HepG2 (cell line): ENCODE data around the gene BOLL.
"Not testable (repeated sequence)": the region's sequence is repeated elsewhere in the genome, so short reads cannot be mapped to it uniquely, and the experiment has no call there.

Experiments used
- FOXA1 ChIP-seq, 2 experiments: fragments of 450-650 bp in 1 of 2; sonication (generic) in 1 of 2; formaldehyde crosslinking in 1 of 2; IDR thresholded peaks; 2 replicates each; pipeline versions ENCODE4 v1.4.0 to v1.6.1; 2016 to 2020; ENCODE audit warnings: missing genetic modification reagents in 1 of 2
- GABPB1 ChIP-seq: IDR thresholded peaks from 2 replicates; pipeline ENCODE4 v1.6.1; 2016; ENCODE audit warnings: mild to moderate bottlenecking, missing genetic modification reagents, moderate library complexity, missing compliant biosample characterization
- NONO ChIP-seq, 2 experiments: fragments of 450-650 bp in 1 of 2; sonication (generic) in 1 of 2; formaldehyde crosslinking in 1 of 2; IDR thresholded peaks in 1 of 2; conservative IDR thresholded peaks in 1 of 2; 2 replicates each; pipeline versions ENCODE4 v1.6.1 to v1.8.0; 2017 to 2022; ENCODE audit warnings: mild to moderate bottlenecking in 1 of 2, missing genetic modification reagents in 1 of 2, moderate library complexity in 1 of 2
- TAF1 ChIP-seq: sonication (generic); formaldehyde crosslinking; IDR thresholded peaks from 2 replicates; pipeline ENCODE4 v1.4.0; 2020; ENCODE audit warnings: missing genetic modification reagents
- TF ChIP-seq, protein P1 (sequence below): sonication (generic); formaldehyde crosslinking; IDR thresholded peaks from 2 replicates; pipeline ENCODE4 v1.5.0; 2020; ENCODE audit warnings: mild to moderate bottlenecking, missing genetic modification reagents, moderate library complexity
- TF ChIP-seq, protein P2 (sequence below): sonication (generic); IDR thresholded peaks from 2 replicates; pipeline ENCODE4 v1.6.1; 2016; ENCODE audit warnings: low read depth, borderline replicate concordance
- TF ChIP-seq, protein P3 (sequence below): sonication (generic); formaldehyde crosslinking; IDR thresholded peaks from 2 replicates; pipeline ENCODE4 v1.5.0; 2020; ENCODE audit warnings: missing genetic modification reagents

DNA sequence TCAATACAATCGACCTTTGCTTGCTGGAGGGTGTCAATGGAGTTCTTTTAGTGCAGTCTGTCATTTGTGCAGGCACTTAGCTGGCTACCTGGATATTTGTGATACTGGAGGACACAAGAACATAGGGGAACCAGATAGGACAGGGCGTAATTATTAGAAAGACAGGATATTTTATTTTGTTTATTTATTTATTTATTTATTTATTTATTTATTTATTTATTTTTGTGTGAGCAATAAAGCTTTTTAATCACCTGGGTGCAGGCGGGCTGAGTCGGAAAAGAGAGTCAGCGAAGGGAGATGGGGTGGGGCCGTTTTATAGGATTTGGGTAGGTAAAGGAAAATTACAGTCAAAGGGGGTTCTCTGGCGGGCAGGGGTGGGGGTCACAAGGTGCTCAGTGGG lies 76.0 kb downstream of the BOLL start:
- TF ChIP-seq, protein P1, sequence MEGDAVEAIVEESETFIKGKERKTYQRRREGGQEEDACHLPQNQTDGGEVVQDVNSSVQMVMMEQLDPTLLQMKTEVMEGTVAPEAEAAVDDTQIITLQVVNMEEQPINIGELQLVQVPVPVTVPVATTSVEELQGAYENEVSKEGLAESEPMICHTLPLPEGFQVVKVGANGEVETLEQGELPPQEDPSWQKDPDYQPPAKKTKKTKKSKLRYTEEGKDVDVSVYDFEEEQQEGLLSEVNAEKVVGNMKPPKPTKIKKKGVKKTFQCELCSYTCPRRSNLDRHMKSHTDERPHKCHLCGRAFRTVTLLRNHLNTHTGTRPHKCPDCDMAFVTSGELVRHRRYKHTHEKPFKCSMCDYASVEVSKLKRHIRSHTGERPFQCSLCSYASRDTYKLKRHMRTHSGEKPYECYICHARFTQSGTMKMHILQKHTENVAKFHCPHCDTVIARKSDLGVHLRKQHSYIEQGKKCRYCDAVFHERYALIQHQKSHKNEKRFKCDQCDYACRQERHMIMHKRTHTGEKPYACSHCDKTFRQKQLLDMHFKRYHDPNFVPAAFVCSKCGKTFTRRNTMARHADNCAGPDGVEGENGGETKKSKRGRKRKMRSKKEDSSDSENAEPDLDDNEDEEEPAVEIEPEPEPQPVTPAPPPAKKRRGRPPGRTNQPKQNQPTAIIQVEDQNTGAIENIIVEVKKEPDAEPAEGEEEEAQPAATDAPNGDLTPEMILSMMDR, result not testable (repeated sequence)
- TF ChIP-seq FOXA1 (IDR thresholded peaks at IDR 0.05); FOXA1 (CRISPR knock-in tag; IDR thresholded peaks at IDR 0.05); TAF1; NONO (IDR thresholded peaks at IDR 0.05); NONO (CRISPR knock-in tag; conservative IDR thresholded peaks at IDR 0.05); GABPB1 (CRISPR knock-in tag): not testable (repeated sequence)
- TF ChIP-seq, protein P2, sequence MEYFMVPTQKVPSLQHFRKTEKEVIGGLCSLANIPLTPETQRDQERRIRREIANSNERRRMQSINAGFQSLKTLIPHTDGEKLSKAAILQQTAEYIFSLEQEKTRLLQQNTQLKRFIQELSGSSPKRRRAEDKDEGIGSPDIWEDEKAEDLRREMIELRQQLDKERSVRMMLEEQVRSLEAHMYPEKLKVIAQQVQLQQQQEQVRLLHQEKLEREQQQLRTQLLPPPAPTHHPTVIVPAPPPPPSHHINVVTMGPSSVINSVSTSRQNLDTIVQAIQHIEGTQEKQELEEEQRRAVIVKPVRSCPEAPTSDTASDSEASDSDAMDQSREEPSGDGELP, result not testable (repeated sequence)
- TF ChIP-seq, protein P3, sequence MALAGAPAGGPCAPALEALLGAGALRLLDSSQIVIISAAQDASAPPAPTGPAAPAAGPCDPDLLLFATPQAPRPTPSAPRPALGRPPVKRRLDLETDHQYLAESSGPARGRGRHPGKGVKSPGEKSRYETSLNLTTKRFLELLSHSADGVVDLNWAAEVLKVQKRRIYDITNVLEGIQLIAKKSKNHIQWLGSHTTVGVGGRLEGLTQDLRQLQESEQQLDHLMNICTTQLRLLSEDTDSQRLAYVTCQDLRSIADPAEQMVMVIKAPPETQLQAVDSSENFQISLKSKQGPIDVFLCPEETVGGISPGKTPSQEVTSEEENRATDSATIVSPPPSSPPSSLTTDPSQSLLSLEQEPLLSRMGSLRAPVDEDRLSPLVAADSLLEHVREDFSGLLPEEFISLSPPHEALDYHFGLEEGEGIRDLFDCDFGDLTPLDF (CRISPR knock-in tag), result not testable (repeated sequence)
